Measurements from ENCODE around the gene NPTXR.
"Not testable (repeated sequence)": the region's sequence is repeated elsewhere in the genome, so short reads cannot be mapped to it uniquely, and the experiment has no call there.

NPTXR gene

GRCh38 chr22:38859581-38860282 is 15.9 kb upstream of the NPTXR start:
- Histone ChIP-seq H3K9ac (ENCODE audit: low read depth, low read length) (no peak overlapping the region), H3K4me1 (ENCODE audit: control insufficient read depth, insufficient read depth, low read length) (peaks cover 2% of the 10 kb centered on the region), H3K36me3 (ENCODE audit: control insufficient read depth, insufficient read depth, low read length) (no peaks in the 10 kb centered on the region), H3K9me3 (ENCODE audit: control insufficient read depth, insufficient read depth, low read length) (no peaks in the 10 kb centered on the region), H3K27me3 (ENCODE audit: control insufficient read depth, insufficient read depth, low read length) (no peaks in the 10 kb centered on the region), H3K4me3 (ENCODE audit: low read depth, low read length) (no peak overlapping the region)

GRCh38 chr22:38858492-38858891 is 14.7 kb upstream of the NPTXR start:
- Histone ChIP-seq H3K4me3 (ENCODE audit: low read depth, low read length) (no peak overlapping the region), H3K27me3 (ENCODE audit: control insufficient read depth, insufficient read depth, low read length) (no peaks in the 10 kb centered on the region), H3K9me3 (ENCODE audit: control insufficient read depth, insufficient read depth, low read length) (no peaks in the 10 kb centered on the region), H3K36me3 (ENCODE audit: control insufficient read depth, insufficient read depth, low read length) (no peaks in the 10 kb centered on the region), H3K9ac (ENCODE audit: low read depth, low read length) (no peak overlapping the region), H3K4me1 (ENCODE audit: control insufficient read depth, insufficient read depth, low read length) (peaks cover 2% of the 10 kb centered on the region)

GRCh38 chr22:38854476-38854875 is 10.6 kb upstream of the NPTXR start:
- H3K27me3 ChIP-seq (ENCODE audit: control insufficient read depth, insufficient read depth, low read length); H3K9ac ChIP-seq (ENCODE audit: low read depth, low read length); H3K4me3 ChIP-seq (ENCODE audit: low read depth, low read length); H3K9me3 ChIP-seq (ENCODE audit: control insufficient read depth, insufficient read depth, low read length); H3K36me3 ChIP-seq (ENCODE audit: control insufficient read depth, insufficient read depth, low read length); H3K4me1 ChIP-seq (ENCODE audit: control insufficient read depth, insufficient read depth, low read length): not testable (repeated sequence)

GRCh38 chr22:38853883-38854282 is 10.1 kb upstream of the NPTXR start:
- H3K4me3 ChIP-seq (ENCODE audit: low read depth, low read length); H3K36me3 ChIP-seq (ENCODE audit: control insufficient read depth, insufficient read depth, low read length); H3K4me1 ChIP-seq (ENCODE audit: control insufficient read depth, insufficient read depth, low read length); H3K9ac ChIP-seq (ENCODE audit: low read depth, low read length); H3K9me3 ChIP-seq (ENCODE audit: control insufficient read depth, insufficient read depth, low read length); H3K27me3 ChIP-seq (ENCODE audit: control insufficient read depth, insufficient read depth, low read length): not testable (repeated sequence)

GRCh38 chr22:38853196-38853651 is 9.4 kb upstream of the NPTXR start:
- no peak overlapping the region for H3K4me3 ChIP-seq (ENCODE audit: low read depth, low read length)
- no peaks in the 10 kb centered on the region for H3K27me3 ChIP-seq (ENCODE audit: control insufficient read depth, insufficient read depth, low read length)
- H3K9ac ChIP-seq (ENCODE audit: low read depth, low read length) = peak overlapping the region; percentile 17

GRCh38 chr22:38852522-38852921 is 8.7 kb upstream of the NPTXR start:
- no peak overlapping the region for H3K9ac ChIP-seq (ENCODE audit: low read depth, low read length)
- no peaks in the 10 kb centered on the region for H3K36me3 ChIP-seq (ENCODE audit: control insufficient read depth, insufficient read depth, low read length)
- no peaks in the 10 kb centered on the region for H3K4me1 ChIP-seq (ENCODE audit: control insufficient read depth, insufficient read depth, low read length)
- H3K9me3 ChIP-seq (ENCODE audit: control insufficient read depth, insufficient read depth, low read length) = no peaks in the 10 kb centered on the region
- H3K27me3 ChIP-seq (ENCODE audit: control insufficient read depth, insufficient read depth, low read length) = no peaks in the 10 kb centered on the region
- H3K4me3 ChIP-seq (ENCODE audit: low read depth, low read length) = no peak overlapping the region

More at GRCh38 chr22:38853196-38853651, 9.4 kb upstream of the NPTXR start:
- Histone ChIP-seq H3K9me3 (ENCODE audit: control insufficient read depth, insufficient read depth, low read length) (no peaks in the 10 kb centered on the region), H3K36me3 (ENCODE audit: control insufficient read depth, insufficient read depth, low read length) (no peaks in the 10 kb centered on the region), H3K4me1 (ENCODE audit: control insufficient read depth, insufficient read depth, low read length) (no peaks in the 10 kb centered on the region)

- Histone ChIP-seq H3K27me3 (ENCODE audit: control insufficient read depth, insufficient read depth, low read length) (peaks cover 2% of the 10 kb centered on the region), H3K36me3 (ENCODE audit: control insufficient read depth, insufficient read depth, low read length) (no peaks in the 10 kb centered on the region), H3K4me1 (ENCODE audit: control insufficient read depth, insufficient read depth, low read length) (no peaks in the 10 kb centered on the region), H3K4me3 (ENCODE audit: low read depth, low read length) (no peak overlapping the region), H3K9ac (ENCODE audit: low read depth, low read length) (no peak overlapping the region), H3K9me3 (ENCODE audit: control insufficient read depth, insufficient read depth, low read length) (no peaks in the 10 kb centered on the region)
These were observed 7.4 kb upstream of the NPTXR start for GRCh38 chr22:38850941-38851849.

GRCh38 chr22:38850399-38850798 is 6.6 kb upstream of the NPTXR start:
- peaks cover 7% of the 10 kb centered on the region for H3K27me3 ChIP-seq (ENCODE audit: control insufficient read depth, insufficient read depth, low read length)

GRCh38 chr22:38849811-38850210 is 6.0 kb upstream of the NPTXR start:
- Histone ChIP-seq H3K4me3 (ENCODE audit: low read depth, low read length) (no peak overlapping the region), H3K9ac (ENCODE audit: low read depth, low read length) (no peak overlapping the region), H3K36me3 (ENCODE audit: control insufficient read depth, insufficient read depth, low read length) (no peaks in the 10 kb centered on the region), H3K27me3 (ENCODE audit: control insufficient read depth, insufficient read depth, low read length) (peaks cover 13% of the 10 kb centered on the region), H3K4me1 (ENCODE audit: control insufficient read depth, insufficient read depth, low read length) (no peaks in the 10 kb centered on the region), H3K9me3 (ENCODE audit: control insufficient read depth, insufficient read depth, low read length) (no peaks in the 10 kb centered on the region)

More at GRCh38 chr22:38850399-38850798, 6.6 kb upstream of the NPTXR start:
- no peaks in the 10 kb centered on the region for H3K4me1 ChIP-seq (ENCODE audit: control insufficient read depth, insufficient read depth, low read length)
- no peak overlapping the region for H3K9ac ChIP-seq (ENCODE audit: low read depth, low read length)
- no peak overlapping the region for H3K4me3 ChIP-seq (ENCODE audit: low read depth, low read length)
- H3K9me3 ChIP-seq (ENCODE audit: control insufficient read depth, insufficient read depth, low read length) = no peaks in the 10 kb centered on the region
- no peaks in the 10 kb centered on the region for H3K36me3 ChIP-seq (ENCODE audit: control insufficient read depth, insufficient read depth, low read length)

GRCh38 chr22:38846412-38846811 is 2.6 kb upstream of the NPTXR start:
- Histone ChIP-seq H3K27me3 (ENCODE audit: control insufficient read depth, insufficient read depth, low read length) (peaks cover 33% of the 10 kb centered on the region), H3K9ac (ENCODE audit: low read depth, low read length) (no peak overlapping the region), H3K9me3 (ENCODE audit: control insufficient read depth, insufficient read depth, low read length) (no peaks in the 10 kb centered on the region), H3K36me3 (ENCODE audit: control insufficient read depth, insufficient read depth, low read length) (no peaks in the 10 kb centered on the region), H3K4me3 (ENCODE audit: low read depth, low read length) (no peak overlapping the region), H3K4me1 (ENCODE audit: control insufficient read depth, insufficient read depth, low read length) (no peaks in the 10 kb centered on the region)

- no peak overlapping the region for H3K9ac ChIP-seq (ENCODE audit: low read depth, low read length)
- H3K27me3 ChIP-seq (ENCODE audit: control insufficient read depth, insufficient read depth, low read length) = peaks cover 33% of the 10 kb centered on the region
- H3K4me1 ChIP-seq (ENCODE audit: control insufficient read depth, insufficient read depth, low read length) = no peaks in the 10 kb centered on the region
- H3K9me3 ChIP-seq (ENCODE audit: control insufficient read depth, insufficient read depth, low read length) = no peaks in the 10 kb centered on the region
- no peak overlapping the region for H3K4me3 ChIP-seq (ENCODE audit: low read depth, low read length)
- no peaks in the 10 kb centered on the region for H3K36me3 ChIP-seq (ENCODE audit: control insufficient read depth, insufficient read depth, low read length)
These were observed 1.3 kb upstream of the NPTXR start for GRCh38 chr22:38845004-38845740.

Data from iPS-15b (cell line).